Astrocyte (in vitro differentiated cells and primary cell): ENCODE data around the gene MIA2.

Source experiments
- CTCF ChIP-seq: IDR thresholded peaks from 2 replicates; pipeline ENCODE4 v1.5.1; 2011; ENCODE audit warnings: low read depth, mild to moderate bottlenecking, inconsistent platforms, low read length, moderate library complexity; ENCODE audit not compliant: insufficient read depth
- EZH2 ChIP-seq: IDR thresholded peaks from 2 replicates; pipeline ENCODE4 v1.6.1; 2012; ENCODE audit warnings: mild to moderate bottlenecking, low read length, inconsistent platforms; ENCODE audit not compliant: insufficient read depth

- no peak for TF ChIP-seq CTCF
- TF ChIP-seq EZH2, result no peak
Measured at GRCh38 chr14:39276005-39276404, 42.3 kb downstream of the MIA2 start.
